CD4-positive, alpha-beta T cell treated with Interleukin-21 for 1 hour (primary cell): ENCODE measurements around the gene ALKBH6.
"Not testable (repeated sequence)": the region's sequence is repeated elsewhere in the genome, so short reads cannot be mapped to it uniquely, and the experiment has no call there.

Experiments
- DNase-seq: peaks from one replicate; pipeline ENCODE4 v3.0.0-alpha.2; 2020

The ALKBH6 gene

GRCh38 chr19:35992907-35993765 lies 20.9 kb downstream of the ALKBH6 start:
- no peak for DNase-seq

DNA sequence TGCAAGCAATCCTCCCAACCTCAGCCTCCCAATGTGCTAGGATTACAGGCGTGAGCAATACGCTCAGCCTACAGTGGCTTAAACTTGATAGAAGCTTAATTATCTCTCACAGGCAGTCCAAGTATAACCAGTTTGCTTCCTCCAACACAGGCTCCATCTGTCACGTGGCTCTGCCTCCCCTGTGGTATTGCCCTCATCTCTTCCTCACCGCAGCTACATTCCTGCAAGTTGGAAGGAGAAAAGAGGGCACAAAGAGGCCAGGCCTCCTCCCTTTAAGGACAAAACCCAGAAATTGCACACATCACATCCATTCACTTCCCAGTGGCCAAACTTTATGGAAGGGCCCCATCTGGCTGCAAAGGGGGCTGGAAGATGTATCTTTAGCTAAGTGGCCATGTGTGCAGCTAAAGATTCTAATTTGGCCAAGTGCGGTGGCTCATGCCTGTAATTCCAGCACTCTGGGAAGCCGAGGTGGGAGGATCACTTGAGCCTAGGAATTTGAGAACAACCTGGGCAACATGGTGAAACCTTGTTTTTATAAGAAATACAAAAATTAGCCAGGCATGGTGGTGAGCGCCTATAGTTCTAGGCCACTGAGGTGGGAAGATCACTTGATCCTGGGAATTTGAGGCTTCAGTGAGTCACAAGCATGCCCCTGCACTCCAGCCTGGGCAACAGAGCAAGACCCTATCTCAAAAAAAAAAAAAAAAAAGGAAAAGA lies 22.1 kb downstream of the ALKBH6 start:
- no peak for DNase-seq

- no peak for DNase-seq
Measured at GRCh38 chr19:35990771-35991730, 23.0 kb downstream of the ALKBH6 start.

- no peak for DNase-seq
Measured at GRCh38 chr19:35990156-35990555, 23.9 kb downstream of the ALKBH6 start.

DNA sequence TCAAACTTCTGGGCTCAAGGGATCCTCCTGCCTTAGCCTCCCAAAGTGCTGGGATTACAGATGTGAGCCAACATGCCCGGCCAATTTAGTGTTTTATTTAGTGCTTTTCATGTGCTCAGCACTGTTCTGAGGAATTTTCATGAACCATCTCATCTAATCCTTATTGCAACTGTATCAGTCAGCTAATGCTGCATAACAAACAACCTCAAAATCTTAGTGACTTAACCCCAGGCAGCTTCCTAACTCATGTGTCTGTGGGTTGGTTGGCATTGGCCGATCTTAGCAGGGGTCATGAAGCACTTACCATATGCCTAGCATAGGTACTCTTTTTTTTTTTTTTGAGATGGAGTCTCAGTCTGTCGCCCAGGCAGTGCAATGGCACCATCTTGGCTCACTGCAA lies 25.2 kb downstream of the ALKBH6 start:
- no peak for DNase-seq

GRCh38 chr19:35987571-35987896 lies 26.5 kb downstream of the ALKBH6 start:
- DNase-seq, result no peak

DNA sequence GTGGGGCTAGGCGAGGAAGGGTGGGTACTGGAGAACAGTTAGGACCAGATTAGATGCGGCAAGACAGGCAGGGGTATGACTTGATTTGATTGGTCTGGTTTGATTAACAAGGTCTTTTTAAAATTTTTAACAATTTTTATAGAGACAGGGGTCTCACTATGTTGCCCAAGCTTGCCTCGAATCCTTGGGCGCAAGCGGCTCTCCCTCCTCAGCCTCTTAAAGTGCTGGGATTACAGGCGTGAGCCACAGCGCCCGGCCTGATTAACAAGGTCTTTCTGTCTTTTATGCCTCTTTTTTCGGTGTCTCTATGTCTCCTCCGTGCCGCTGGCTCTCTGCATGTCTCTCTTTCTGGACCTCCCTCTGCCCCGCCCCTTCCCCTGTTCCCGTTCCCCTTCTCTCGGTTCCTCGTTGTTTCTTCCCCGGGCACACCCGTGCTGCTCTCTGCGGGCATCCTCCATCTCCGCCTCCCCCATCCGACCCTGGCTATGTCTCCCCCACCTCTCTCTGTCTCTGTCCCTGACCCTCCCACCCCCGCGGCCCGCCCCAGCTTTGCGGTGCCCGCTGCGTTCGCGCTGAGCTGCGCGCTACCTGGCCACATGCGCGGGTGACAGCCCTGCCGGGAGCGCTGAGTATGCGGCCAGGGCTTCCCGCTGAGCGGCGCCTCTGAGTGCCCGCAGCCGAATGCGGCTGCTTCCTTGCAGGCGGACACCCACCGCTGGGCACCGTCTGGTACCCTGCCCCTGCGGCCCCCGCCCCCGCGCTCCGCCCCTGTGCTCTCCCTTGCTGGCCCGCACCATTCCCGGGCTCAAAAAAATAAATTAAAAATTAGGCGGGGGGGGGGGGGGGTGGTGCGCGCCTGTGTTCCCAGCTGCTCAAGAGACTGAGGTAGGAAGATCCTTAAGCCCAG lies 27.1 kb downstream of the ALKBH6 start:
- DNase-seq, result peak; percentile 17

DNA sequence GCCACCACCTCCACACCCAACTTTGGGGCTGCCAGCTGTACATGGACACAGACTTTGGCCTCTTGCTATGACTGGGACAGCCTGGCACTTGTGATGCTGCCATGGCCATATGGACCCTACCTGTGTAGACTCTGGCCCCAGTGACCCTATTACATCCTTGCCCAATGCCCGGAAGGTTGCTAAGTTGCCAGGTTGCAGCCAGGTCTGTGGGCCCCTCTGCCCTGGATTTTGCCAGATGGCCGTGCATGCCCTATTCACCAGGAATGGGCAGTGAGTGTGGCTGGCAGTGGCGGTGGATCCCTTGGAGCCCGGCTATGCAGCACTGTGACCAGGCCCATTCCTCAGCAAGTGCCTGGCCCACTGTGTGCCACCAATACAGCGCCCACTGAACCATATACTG lies 27.9 kb downstream of the ALKBH6 start:
- DNase-seq, result no peak

GRCh38 chr19:35983177-35983576 lies 30.8 kb downstream of the ALKBH6 start:
- no peak for DNase-seq

GRCh38 chr19:35980997-35981396 lies 33.0 kb downstream of the ALKBH6 start:
- not testable (repeated sequence) for DNase-seq

GRCh38 chr19:35978832-35979365 lies 35.1 kb downstream of the ALKBH6 start:
- no peak for DNase-seq

DNA sequence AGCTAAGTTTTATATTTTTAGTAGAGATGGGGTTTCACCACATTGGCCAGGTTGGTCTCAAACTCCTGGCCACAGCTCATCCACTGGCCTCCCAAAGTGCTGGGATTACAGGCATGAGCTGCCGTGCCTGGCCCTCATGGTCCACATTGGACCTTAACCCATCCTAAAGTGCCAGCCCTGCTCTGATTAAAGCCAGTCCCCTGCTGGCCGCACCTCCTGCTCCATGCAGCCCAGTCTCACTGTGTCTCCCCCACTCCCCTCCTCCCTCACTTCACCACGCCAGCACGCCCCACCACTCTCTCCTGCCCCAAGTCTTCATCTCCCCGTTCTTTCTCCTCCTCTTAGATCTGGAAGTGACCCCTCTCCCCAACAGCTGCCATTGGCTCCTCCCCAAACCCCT lies 35.7 kb downstream of the ALKBH6 start:
- no peak for DNase-seq

GRCh38 chr19:35977446-35978222 lies 36.4 kb downstream of the ALKBH6 start:
- peak; percentile 27 for DNase-seq

- no peak for DNase-seq
Measured at GRCh38 chr19:35975608-35976214, 38.3 kb downstream of the ALKBH6 start.

- no peak for DNase-seq
Measured at GRCh38 chr19:35973487-35973886, 40.5 kb downstream of the ALKBH6 start.

GRCh38 chr19:35966771-35967170 lies 47.2 kb downstream of the ALKBH6 start:
- no peak for DNase-seq

DNA sequence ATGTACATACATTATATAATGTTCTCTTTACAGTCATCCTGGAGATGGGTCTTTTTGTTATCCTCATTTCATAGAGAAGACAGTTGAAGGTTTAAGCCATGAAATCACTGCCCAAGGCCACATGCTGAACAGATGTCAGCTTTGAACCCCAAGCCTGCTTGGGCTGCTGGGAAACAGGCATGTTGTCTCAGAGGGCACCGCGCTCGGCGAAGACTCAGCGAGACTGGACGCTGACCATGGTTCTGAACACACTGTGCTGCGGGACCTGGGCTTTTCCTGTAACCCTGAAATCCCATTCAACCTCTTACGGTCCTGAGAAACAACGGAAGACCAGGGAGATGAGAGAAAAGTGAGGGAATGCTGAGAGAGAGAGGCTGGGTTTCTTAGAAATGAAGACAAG lies 50.5 kb downstream of the ALKBH6 start:
- DNase-seq, result peak; percentile 37

DNA sequence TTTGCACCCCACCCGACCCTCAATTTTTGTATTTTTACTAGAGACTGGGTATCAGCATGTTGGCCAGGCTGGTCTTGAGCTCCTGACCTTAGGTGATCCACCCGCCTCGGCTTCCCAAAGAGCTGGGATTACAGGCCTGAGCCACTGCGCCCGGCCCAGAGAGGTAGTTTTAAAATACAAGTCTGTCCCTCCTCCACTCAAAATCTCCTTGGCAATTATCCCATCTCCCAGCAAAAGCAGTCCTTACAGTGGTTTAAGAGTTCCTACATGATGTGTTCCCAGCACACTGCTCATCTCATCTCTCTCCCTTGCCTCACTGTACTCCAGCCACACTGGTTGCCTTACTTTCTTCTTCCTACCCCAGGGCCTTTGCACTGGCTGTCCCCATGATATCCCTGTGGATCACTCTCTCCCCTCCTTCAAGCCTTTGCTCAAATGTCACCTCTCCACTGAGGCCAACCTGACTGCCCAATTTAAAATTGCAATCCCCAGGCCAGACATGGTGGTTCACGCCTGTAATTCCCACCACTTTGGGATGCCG lies 53.5 kb downstream of the ALKBH6 start:
- no peak for DNase-seq

GRCh38 chr19:35959968-35960320 lies 54.1 kb downstream of the ALKBH6 start:
- DNase-seq, result no peak
